Rectal smooth muscle tissue (tissue), 1 donor: ENCODE results near the gene AGPAT3.

Source experiments
- H3K27ac ChIP-seq: one replicate; pipeline ENCODE4 v1.7.0; 2013; ENCODE audit warnings: low read depth, low read length, inconsistent platforms
- H3K27me3 ChIP-seq: one replicate; pipeline ENCODE4 v1.7.0; 2013; ENCODE audit warnings: low read length; ENCODE audit not compliant: control insufficient read depth, insufficient read depth
- H3K36me3 ChIP-seq: one replicate; pipeline ENCODE4 v1.7.0; 2013; ENCODE audit warnings: low read length; ENCODE audit not compliant: control insufficient read depth, insufficient read depth
- H3K4me1 ChIP-seq: one replicate; pipeline ENCODE4 v1.7.0; 2013; ENCODE audit warnings: low read length; ENCODE audit not compliant: control insufficient read depth, insufficient read depth
- H3K4me3 ChIP-seq: one replicate; pipeline ENCODE4 v1.7.0; 2013; ENCODE audit warnings: low read length
- H3K9ac ChIP-seq: one replicate; pipeline ENCODE4 v1.7.0; 2013; ENCODE audit warnings: low read length

Gene AGPAT3

DNA sequence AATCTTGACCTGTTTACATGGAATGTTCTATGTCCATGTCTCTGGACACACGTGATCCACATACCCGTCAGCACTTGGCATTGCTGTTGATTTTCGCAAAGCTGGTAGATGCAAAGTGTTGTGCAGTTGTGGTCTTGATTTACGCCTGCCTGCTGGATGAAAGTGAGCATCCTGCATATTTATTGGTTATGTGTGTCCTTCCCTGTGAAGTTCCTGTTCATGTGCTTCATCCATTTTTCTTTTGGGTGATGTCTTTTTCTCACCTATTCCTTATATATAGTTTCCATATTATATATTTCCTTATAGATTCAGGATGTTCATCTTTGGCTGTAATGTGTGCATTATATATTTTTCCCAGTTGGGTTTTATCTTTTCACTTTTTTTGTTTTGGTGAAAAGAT, 6.5 kb downstream of the AGPAT3 start:
- Histone ChIP-seq H3K27me3 (no peaks in the 10 kb centered on the region), H3K4me3 (no peak overlapping the region), H3K9ac (no peak overlapping the region), H3K4me1 (peaks cover 6% of the 10 kb centered on the region), H3K36me3 (peaks cover 4% of the 10 kb centered on the region), H3K27ac (no peak overlapping the region)

DNA sequence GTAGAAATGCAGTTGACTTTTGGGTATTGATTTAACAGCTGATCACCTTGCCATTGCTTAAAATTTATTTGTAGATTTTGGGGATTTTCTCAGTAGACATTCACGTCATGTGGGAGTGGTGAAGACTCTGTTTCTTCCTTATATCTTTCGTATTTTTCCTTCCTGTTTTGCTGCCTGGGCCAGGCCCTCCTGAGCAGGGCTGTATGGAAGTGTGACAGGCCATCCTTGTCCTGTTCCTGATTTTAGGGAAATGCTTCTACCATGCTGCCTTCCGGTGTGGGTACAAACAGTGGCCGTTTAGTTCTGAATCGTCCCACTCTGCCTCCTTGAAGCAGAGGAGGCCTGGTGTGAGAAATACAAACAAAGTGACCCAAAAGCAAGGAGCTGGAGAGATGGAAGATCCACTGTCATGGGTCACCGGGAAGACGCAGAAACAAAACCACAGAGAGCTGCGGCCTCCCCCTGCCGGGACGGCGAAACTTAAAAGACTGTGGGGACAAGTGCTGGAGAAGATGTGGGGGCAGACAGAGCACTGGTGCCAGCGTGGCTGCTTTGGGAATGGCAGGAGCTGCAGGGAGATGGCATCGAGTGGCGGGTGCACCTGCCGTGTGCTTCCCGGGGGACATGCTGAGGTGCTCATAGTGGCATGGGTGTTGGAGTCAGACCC, 7.6 kb downstream of the AGPAT3 start:
- Histone ChIP-seq H3K4me1 (no peaks in the 10 kb centered on the region), H3K36me3 (peaks cover 4% of the 10 kb centered on the region), H3K27ac (no peak overlapping the region), H3K4me3 (no peak overlapping the region), H3K27me3 (no peaks in the 10 kb centered on the region), H3K9ac (no peak overlapping the region)

DNA sequence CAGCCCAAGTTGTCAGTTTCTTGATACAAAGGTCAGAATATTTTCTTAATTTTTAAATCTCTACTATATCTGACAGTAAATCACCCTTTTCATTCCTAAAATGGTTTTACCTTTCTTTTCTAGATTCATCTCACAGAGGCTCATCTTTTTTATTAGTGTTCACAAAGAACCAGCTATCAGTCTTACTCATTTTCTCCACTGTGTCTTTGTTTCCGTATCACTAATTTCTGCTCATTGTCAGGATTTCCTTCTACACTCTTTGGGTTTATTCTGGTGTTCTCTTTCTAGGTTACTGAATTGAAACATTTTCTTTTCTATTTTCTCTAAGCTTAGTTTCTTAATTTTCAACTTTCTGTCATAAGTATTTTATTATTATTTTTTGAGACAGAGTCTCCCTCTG, 8.7 kb downstream of the AGPAT3 start:
- Histone ChIP-seq H3K27me3 (no peaks in the 10 kb centered on the region), H3K4me3 (no peak overlapping the region), H3K36me3 (peaks cover 4% of the 10 kb centered on the region), H3K9ac (no peak overlapping the region), H3K27ac (no peak overlapping the region), H3K4me1 (no peaks in the 10 kb centered on the region)

DNA sequence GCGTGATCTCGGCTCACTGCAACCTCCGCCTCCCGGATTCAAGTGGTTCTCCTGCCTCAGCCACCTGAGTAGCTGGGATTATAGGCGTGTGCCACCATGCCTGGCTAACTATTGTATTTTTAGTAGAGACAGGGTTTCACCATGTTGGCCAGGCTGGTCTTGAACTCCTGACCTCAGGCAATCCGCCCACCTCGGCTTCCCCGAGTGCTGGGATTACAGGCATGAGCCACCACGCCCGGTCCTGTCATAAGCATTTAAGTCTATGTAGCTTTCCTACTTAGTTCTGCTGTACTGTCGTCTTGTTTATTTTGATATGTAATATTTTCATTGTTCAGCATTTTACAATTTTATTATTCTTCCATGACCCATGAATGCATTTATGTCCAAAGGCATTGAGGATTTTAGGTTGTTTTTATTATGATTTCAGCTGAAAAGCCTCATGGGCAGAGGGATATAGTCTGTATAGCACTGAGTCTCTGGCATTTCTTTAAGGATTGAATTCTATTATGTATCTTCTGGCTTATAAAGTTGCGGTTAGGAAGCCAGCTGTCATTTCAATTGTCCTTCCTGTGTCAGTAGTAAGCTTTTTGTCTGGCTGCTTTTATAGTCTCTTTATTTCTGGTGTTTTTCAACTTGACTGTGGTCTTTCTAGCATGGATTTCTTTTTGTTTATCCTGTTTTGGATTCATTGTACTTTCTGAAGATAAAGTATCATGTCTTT, 9.2 kb downstream of the AGPAT3 start:
- no peak overlapping the region for H3K27ac ChIP-seq

DNA sequence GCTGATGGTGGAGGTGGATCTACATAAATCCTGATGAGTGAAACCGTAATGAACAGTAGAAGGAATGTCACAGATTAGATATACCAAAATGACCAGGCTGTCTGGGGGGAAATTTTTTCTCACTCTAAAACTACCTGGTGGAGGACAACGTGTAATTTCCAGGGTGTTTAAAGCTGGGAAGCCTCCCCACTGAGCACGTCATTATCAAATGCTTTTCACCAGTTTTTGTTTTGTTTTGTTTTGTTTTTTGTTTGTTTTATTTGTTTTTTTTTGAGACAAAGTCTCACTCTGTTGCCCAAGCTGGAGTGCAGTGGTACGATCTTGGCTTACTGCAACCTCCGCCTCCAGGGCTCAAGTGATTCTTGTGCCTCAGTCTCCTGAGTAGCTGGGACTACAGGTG, 11.6 kb downstream of the AGPAT3 start:
- Histone ChIP-seq H3K9ac (no peak overlapping the region), H3K4me1 (no peaks in the 10 kb centered on the region), H3K4me3 (no peak overlapping the region), H3K36me3 (no peaks in the 10 kb centered on the region), H3K27me3 (no peaks in the 10 kb centered on the region), H3K27ac (no peak overlapping the region)

More for the DNA sequence above, 9.2 kb downstream of the AGPAT3 start:
- Histone ChIP-seq H3K27me3 (no peaks in the 10 kb centered on the region), H3K4me3 (no peak overlapping the region), H3K9ac (no peak overlapping the region), H3K36me3 (peaks cover 4% of the 10 kb centered on the region), H3K4me1 (no peaks in the 10 kb centered on the region)

DNA sequence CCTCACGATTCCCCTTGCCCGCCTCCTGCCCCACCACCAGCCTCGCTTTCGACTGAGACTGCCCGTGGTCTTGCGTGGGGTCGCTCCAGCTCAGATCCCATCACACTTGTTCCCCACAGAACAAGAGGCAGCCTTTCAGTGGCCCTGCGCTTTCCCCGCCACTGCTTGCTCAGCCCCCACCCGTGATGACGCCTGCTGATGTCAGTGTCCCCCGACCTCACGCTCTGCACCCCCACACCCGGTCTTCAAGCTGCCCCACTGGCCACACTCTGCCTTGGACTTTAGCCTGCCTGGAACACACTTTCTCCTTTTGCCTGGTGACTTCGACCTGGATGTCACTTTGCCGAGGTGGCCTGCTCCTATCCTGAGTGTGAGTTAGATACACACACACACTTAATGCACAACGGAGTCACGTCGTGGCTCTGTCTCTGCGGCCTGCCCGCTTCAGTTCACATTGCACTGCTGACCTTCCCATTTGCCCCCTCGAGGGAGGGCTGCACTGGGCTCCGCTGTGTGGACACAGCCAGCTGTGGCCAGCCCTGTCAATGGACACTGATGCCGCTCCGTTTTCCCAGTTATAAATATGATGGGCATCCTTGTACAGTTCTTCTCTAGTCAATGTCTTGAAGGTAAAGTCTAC, 13.0 kb downstream of the AGPAT3 start:
- Histone ChIP-seq H3K36me3 (no peaks in the 10 kb centered on the region), H3K27me3 (no peaks in the 10 kb centered on the region), H3K4me1 (no peaks in the 10 kb centered on the region)

DNA sequence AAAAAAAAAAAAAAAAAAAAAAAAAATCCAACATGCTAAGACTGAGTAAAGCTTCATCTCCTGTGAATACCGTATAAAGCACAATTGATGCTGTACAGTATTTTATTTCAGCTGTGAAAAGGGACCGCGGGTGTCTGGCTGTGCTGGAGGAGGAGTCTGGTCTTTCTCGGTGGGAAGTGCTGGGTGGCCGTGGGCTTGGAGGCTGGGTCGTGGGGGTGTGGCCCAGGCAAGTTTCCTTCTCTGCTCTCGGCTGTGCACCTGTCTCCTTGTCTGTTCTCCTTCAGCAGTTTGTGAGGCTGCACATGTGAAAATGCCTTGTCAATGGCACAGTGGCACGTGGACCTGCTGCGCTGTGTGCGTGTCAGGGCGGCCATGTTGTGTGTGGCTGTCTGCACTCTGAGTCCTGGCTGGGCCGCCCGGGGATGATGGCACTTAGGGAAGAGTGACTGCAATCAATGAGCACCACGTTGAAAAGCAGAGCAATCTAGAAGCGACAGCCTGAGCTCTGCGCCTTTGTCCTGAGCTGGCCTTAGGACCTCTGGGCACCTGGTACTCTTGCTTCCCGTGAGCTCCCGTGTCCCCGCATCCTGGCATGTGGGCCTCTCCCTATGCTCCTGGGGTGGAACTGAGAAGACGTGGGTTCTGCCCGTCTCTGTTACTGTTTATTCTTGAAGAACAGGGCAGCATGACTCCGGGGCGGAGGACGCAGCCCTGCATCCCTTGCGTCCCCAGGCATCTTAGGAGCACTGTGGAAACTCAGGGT, 14.5 kb downstream of the AGPAT3 start:
- H3K4me3 ChIP-seq: no peak overlapping the region

More for the DNA sequence above, 13.0 kb downstream of the AGPAT3 start:
- Histone ChIP-seq H3K4me3 (no peak overlapping the region), H3K27ac (no peak overlapping the region), H3K9ac (no peak overlapping the region)

DNA sequence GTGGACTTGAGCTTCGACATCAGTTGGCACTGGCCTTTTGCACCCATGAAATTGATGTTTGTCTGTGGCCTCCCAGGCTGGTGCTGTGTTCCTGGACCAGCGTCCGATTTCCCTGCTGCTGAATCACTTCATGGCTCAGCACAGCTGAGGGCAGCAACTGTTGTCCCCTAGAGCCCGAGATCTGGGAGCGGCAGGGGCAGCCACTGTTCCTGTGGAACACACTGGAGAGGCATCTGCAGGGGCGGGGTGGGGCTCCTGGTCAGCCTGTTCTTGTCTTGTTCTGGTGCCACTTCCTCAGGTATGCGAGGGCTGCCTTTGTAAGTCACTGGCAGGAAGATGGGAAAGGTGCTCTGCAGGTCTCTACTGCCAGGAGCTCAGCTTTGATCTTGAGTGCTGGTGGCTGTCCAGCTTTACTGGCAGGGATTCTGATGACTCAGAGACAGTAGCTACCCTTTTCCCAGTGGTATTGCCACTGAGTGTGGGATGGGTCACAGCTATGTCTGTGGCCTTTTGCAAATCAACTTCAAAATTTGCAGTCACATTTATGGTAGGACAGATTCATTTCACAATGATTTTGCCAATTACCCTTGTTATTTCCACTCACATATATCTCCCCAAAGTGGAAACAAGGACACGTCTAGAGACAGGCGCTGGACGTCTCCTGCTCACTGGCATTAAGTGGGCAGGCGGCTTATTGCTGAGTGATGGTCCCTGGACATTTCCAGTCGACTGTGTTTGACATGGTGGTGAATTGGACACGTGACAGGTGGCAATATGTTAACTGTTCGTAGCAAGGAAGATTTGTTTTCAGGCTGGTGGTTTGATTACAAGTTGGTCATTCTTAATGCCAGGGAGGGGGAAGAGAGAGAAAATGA, 15.3 kb downstream of the AGPAT3 start:
- no peak overlapping the region for H3K27ac ChIP-seq
- no peaks in the 10 kb centered on the region for H3K36me3 ChIP-seq
- no peaks in the 10 kb centered on the region for H3K4me1 ChIP-seq
- H3K9ac ChIP-seq: no peak overlapping the region
- no peak overlapping the region for H3K4me3 ChIP-seq
- no peaks in the 10 kb centered on the region for H3K27me3 ChIP-seq

More for the DNA sequence above, 14.5 kb downstream of the AGPAT3 start:
- H3K27ac ChIP-seq: no peak overlapping the region
- H3K36me3 ChIP-seq: no peaks in the 10 kb centered on the region
- no peaks in the 10 kb centered on the region for H3K27me3 ChIP-seq
- no peaks in the 10 kb centered on the region for H3K4me1 ChIP-seq
- H3K9ac ChIP-seq: no peak overlapping the region

DNA sequence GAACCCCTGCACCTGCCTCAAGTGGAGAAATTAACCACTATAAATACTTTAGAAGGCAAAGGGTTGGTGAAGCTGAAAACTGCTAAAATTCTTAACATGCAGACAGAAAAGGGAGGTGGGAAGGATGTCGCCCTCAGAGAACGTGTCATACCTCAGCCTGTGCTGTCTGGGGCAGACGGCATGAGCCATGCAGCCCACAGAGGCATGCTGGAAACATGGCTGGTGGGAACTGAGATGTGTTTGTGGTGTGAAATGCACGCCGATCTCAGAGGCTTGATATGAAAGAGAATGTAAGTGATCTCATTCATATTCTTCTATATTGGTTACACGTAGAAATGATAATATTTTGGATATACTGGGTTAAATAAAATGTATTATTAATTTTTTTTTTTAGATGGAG, 16.3 kb downstream of the AGPAT3 start:
- Histone ChIP-seq H3K4me3 (no peak overlapping the region), H3K27ac (no peak overlapping the region), H3K36me3 (no peaks in the 10 kb centered on the region), H3K4me1 (no peaks in the 10 kb centered on the region), H3K27me3 (no peaks in the 10 kb centered on the region), H3K9ac (no peak overlapping the region)

DNA sequence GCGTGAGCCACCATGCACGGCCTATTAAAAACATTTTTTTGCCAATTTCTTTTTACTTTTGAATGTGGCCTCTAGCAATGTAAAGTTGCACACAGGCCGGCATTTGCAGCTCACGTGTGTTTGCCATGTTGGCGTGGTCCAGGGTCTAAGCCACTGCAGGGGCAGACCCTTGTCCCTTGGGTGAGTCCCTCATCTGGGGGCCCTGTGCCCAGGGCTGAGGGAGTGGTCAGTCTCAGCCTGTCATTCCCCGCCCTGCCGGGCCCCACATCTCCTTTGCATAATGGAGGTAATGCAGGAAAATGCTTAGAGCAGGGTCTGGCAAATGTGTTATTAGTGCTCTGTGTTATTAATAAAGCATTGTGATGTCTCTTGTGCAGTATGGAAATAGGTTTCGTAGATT, 16.9 kb downstream of the AGPAT3 start:
- H3K27ac ChIP-seq: no peak overlapping the region
- no peak overlapping the region for H3K4me3 ChIP-seq
- no peak overlapping the region for H3K9ac ChIP-seq
- H3K4me1 ChIP-seq: no peaks in the 10 kb centered on the region
- H3K36me3 ChIP-seq: no peaks in the 10 kb centered on the region
- no peaks in the 10 kb centered on the region for H3K27me3 ChIP-seq

DNA sequence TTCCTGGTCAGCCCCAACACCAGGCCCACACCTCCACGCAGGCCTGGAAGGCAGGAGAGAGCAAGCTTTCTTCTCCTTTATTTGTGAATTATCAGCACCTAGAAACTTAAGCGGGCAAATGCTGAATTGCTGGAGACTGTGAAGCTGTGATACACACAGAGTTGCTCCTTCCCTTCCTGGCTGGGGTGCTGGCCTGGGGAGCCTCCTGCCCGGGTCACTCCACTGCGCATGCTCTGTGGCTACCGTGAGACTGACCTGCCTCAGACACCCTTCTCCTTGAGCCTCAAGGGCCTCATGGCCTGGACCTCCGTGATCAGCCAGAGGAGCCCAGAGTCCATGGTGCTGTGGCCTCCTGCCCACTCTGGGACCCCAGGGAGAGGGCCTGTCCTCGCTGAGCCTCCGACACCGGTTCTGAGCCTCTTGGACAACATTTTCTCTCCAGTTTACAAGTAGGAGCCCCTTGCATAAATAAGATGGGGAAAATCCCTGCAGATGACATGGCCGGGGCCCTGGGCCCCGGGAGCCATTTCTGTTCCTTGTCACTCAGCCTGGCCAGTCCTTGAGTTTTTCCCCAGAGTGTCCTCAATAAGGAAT, 18.0 kb downstream of the AGPAT3 start:
- Histone ChIP-seq H3K27me3 (no peaks in the 10 kb centered on the region), H3K4me1 (no peaks in the 10 kb centered on the region), H3K9ac (no peak overlapping the region), H3K36me3 (no peaks in the 10 kb centered on the region), H3K4me3 (no peak overlapping the region), H3K27ac (no peak overlapping the region)
